Stimulated activated naive CD4-positive, alpha-beta T cell (primary cell): ENCODE results near the gene DUSP3.

ENCODE experiments used
- DNase-seq, 6 experiments: peaks; one replicate each; lab custom pipeline; 2025; lab: John Stamatoyannopoulos, UW

DUSP3 gene

GRCh38 chr17:43778337-43779144, at the start of gene DUSP3:
Gene DUSP3 (minus strand): TSS chr17:43778977. CDS start chr17:43778924, 53 bp downstream.
- peak; percentile 48 to 79 (median 69) for DNase-seq

GRCh38 chr17:43827596-43827995, 48.8 kb upstream of the DUSP3 start:
- no peak for DNase-seq

- DNase-seq = no peak
These were observed 47.4 kb upstream of the DUSP3 start for GRCh38 chr17:43826206-43826605.

- DNase-seq = no peak
These were observed 46.8 kb upstream of the DUSP3 start for GRCh38 chr17:43825567-43825966.

- no peak for DNase-seq
These were observed 44.7 kb upstream of the DUSP3 start for GRCh38 chr17:43823350-43824084.

- DNase-seq = no peak
These were observed 43.9 kb upstream of the DUSP3 start for GRCh38 chr17:43822570-43823190.

- no peak for DNase-seq
These were observed 42.0 kb upstream of the DUSP3 start for GRCh38 chr17:43820759-43821158.

- no peak for DNase-seq
These were observed 40.2 kb upstream of the DUSP3 start for GRCh38 chr17:43818966-43819365.

- DNase-seq = no peak
These were observed 39.0 kb upstream of the DUSP3 start for GRCh38 chr17:43817826-43818225.

- DNase-seq = no peak
These were observed 37.9 kb upstream of the DUSP3 start for GRCh38 chr17:43816336-43817320.

GRCh38 chr17:43814714-43815113, 35.9 kb upstream of the DUSP3 start:
- DNase-seq = no peak

GRCh38 chr17:43814026-43814425, 35.2 kb upstream of the DUSP3 start:
- no peak for DNase-seq

- DNase-seq = no peak
These were observed 34.6 kb upstream of the DUSP3 start for GRCh38 chr17:43813386-43813785.

GRCh38 chr17:43812396-43813265, 33.9 kb upstream of the DUSP3 start:
- no peak for DNase-seq

GRCh38 chr17:43810823-43811222, 32.0 kb upstream of the DUSP3 start:
- no peak for DNase-seq

- no peak for DNase-seq
These were observed 31.5 kb upstream of the DUSP3 start for GRCh38 chr17:43810226-43810715.

- no peak for DNase-seq
These were observed 30.3 kb upstream of the DUSP3 start for GRCh38 chr17:43809121-43809520.

GRCh38 chr17:43808076-43808475, 29.3 kb upstream of the DUSP3 start:
- DNase-seq = no peak

GRCh38 chr17:43805117-43805516, 26.3 kb upstream of the DUSP3 start:
- no peak for DNase-seq

- no peak for DNase-seq
These were observed 25.0 kb upstream of the DUSP3 start for GRCh38 chr17:43803758-43804157.
